ENCODE data around the gene CYSLTR2. TPM values are rescaled to one million over a fixed set of nuclear protein-coding genes. Genes with fewer than 3 reads are reported as not detected.

The CYSLTR2 gene
- total and polyA plus RNA-seq, 9 of the 15 experiments (the other 6 are each of a cell fraction or from before 2014, with no cell fraction given) = not detected

- TF ChIP-seq ARID3A (IDR thresholded peaks at IDR 0.05; ENCODE audit: borderline replicate concordance, low read depth, low read length) = no peak
- TF ChIP-seq HMGXB4 (CRISPR knock-in tag; IDR thresholded peaks at IDR 0.05) = no peak
- TF ChIP-seq ZBTB5 (IDR thresholded peaks at IDR 0.05) = no peak
Measured at GRCh38 chr13:48641404-48641803, 12.3 kb upstream of the CYSLTR2 start (continued).

GRCh38 chr13:48642061-48642460 lies 11.7 kb upstream of the CYSLTR2 start:
- intact Hi-C loops (cut with micrococcal nuclease) (no loop called here), in situ Hi-C loops (cut with MboI) (no loop called here)
- Histone ChIP-seq H2AFZ (ENCODE audit: low read depth, low read length) (no peak overlapping the region), H3K27me3 (ENCODE audit: control insufficient read depth in 2 of 2, insufficient read depth in 2 of 2, low read length in 2 of 2) (peaks cover 0 to 5% of the 10 kb centered on the region in 2 experiments; a peak in 2 of 5 replicates), H3K36me3 (ENCODE audit: control insufficient read depth, insufficient read depth, low read length) (no peaks in the 10 kb centered on the region), H3K9me1 (ENCODE audit: control insufficient read depth, insufficient read depth, low read length) (no peaks in the 10 kb centered on the region), H3K9me3 (replicated peaks; ENCODE audit: control insufficient read depth, insufficient read depth, low read depth, low read length) (no peaks in the 10 kb centered on the region), H3K4me3 (no peak overlapping the region), H3K79me2 (ENCODE audit: control insufficient read depth, insufficient read depth, low read length) (no peaks in the 10 kb centered on the region), H4K20me1 (replicated peaks; ENCODE audit: control insufficient read depth, insufficient read depth, low read length) (no peaks in the 10 kb centered on the region), H3K4me1 (replicated peaks in 1 of 2; ENCODE audit: control insufficient read depth in 2 of 2, insufficient read depth in 2 of 2, low read length in 2 of 2) (peaks cover 0 to 8% of the 10 kb centered on the region in 2 experiments; a peak in 3 of 5 replicates), H3K9ac (ENCODE audit: insufficient read depth in 1 of 2, low read depth in 2 of 2, low read length in 2 of 2) (no peak overlapping the region), H3K4me2 (ENCODE audit: insufficient read depth, low read length) (no peak overlapping the region), H3K27ac (ENCODE audit: extremely low read depth, low read depth, low read length) (no peak overlapping the region)
- ATAC-seq = no peak
- FAIRE-seq = no peak
- BruUV-seq (replicated peaks) = no TSS peak
- TF ChIP-seq MAFG (tag; conservative IDR thresholded peaks at IDR 0.05) (0 out of 2 replicates have a peak, but pooled peaks have one; percentile 5), THAP12 (CRISPR knock-in tag; IDR thresholded peaks at IDR 0.05) (no peak)
- DNase-seq (ENCODE audit: extremely low read depth in 1 of 4, low spot score in 3 of 4) = no peak
- CTCF ChIA-PET (ENCODE audit: low intra/inter-chr PET ratio) = no interaction called here
- POLR2A ChIA-PET = no interaction called here
- 59% methylated on average over 2 of the region's 6 CpGs for WGBS (ENCODE audit: insufficient coverage, low coverage, missing lambda C conversion rate)

Data from K562 (cell line).